Hepatocyte (in vitro differentiated cells): ENCODE results near the gene CSNK1D.

ENCODE experiments used
- EZH2 ChIP-seq: fragments of 200-600 bp; sonication (generic); IDR thresholded peaks from 2 replicates; pipeline ENCODE4 v1.6.1; 2016; ENCODE audit warnings: antibody characterized with exemption, mild to moderate bottlenecking, borderline replicate concordance
- TF ChIP-seq, protein P1 (sequence below): fragments of 200-600 bp; sonication (generic); IDR thresholded peaks from 2 replicates; pipeline ENCODE4 v1.5.1; 2016; ENCODE audit warnings: antibody characterized with exemption, mild to moderate bottlenecking; ENCODE audit not compliant: poor library complexity

DNA sequence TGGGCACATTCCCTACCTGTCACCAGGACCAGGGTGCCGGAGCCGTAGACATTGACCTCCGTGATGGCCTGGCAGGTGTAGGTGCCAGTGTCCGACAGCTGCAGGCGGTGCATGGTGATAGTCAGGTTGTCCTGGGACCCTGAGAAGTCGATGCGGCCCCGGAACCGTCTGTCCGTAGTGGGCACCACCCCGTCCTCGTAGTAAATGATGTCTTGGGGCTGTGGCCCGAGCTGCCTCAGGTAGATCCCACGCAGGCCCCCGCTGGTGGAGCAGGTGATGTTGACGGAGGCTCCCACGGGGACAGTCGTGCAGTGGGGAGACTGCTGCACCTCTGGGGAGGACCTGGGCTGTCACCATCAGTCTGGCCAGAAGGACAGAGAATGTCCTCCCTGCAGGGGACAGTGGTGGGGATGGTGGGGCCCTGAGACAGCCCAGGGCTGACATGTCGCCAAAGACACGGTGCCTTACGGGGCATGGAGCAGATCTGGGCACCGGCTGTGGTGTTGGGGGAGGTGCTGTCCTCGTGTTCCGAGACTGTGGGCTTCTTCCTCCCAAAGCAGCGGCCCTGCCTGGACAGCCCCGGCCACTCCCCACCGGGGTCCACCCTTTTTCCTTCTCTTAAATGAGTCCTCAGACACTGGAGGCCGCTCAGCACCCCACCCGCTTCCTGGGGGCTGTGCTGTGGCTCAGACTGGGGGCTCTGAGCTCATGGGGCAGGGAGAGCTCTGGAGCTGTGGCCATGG, 43.3 kb upstream of the CSNK1D start:
- TF ChIP-seq, protein P1, sequence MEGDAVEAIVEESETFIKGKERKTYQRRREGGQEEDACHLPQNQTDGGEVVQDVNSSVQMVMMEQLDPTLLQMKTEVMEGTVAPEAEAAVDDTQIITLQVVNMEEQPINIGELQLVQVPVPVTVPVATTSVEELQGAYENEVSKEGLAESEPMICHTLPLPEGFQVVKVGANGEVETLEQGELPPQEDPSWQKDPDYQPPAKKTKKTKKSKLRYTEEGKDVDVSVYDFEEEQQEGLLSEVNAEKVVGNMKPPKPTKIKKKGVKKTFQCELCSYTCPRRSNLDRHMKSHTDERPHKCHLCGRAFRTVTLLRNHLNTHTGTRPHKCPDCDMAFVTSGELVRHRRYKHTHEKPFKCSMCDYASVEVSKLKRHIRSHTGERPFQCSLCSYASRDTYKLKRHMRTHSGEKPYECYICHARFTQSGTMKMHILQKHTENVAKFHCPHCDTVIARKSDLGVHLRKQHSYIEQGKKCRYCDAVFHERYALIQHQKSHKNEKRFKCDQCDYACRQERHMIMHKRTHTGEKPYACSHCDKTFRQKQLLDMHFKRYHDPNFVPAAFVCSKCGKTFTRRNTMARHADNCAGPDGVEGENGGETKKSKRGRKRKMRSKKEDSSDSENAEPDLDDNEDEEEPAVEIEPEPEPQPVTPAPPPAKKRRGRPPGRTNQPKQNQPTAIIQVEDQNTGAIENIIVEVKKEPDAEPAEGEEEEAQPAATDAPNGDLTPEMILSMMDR: no peak
- no peak for TF ChIP-seq EZH2
